Left colon (tissue), 2 donors: ENCODE results near the gene TUBE1. TPM values are rescaled to one million over a fixed set of nuclear protein-coding genes. Genes with fewer than 3 reads are reported as not detected.
"Not testable (repeated sequence)": the region's sequence is repeated elsewhere in the genome, so short reads cannot be mapped to it uniquely, and the experiment has no call there.

Source experiments
- ATAC-seq: fragments of 200-7000 bp; cut with Tn5 transposase; one replicate; pipeline ENCODE4 v1.9.1; 2020; ENCODE audit warnings: mild to moderate bottlenecking, moderate library complexity
- DNase-seq, 2 donors: peaks; one replicate each; pipeline ENCODE4 v3.0.0-alpha.2; 2020
- intact Hi-C, 2 donors: fragments of 100-400 bp; cut with DNase I in 1 of 2; cut with micrococcal nuclease in 1 of 2; formaldehyde crosslinking; loops; one replicate each; pipeline versions ENCODE4 v1.11.2 to v1.14.0; 2022; cut with DNase I, micrococcal nuclease
- long read RNA-seq: library from polyadenylated mRNA; unstranded; transcript quantifications from one replicate; pipeline ENCODE4 v2.0.0, GENCODE V29; 2021
- total RNA-seq, 2 donors: library from RNA; stranded (reverse); fragmentation: NEBNext Ultra II Directional; extraction: Animal tissue kit (Norgen Biotek cat#: 25700); gene quantifications; one replicate each; pipeline ENCODE4 v1.2.1, GENCODE V29; 2021
- donor health status: DM: no; HTN: no; CAD: no.
- donor health status: DM: yes; HTN: yes; CAD: no.

Gene TUBE1
- total RNA-seq = 1 to 10 TPM; 8.7 to 9.1 TPM
- long read RNA-seq, partial matches to known transcripts = 3 of 15 reads
- long read RNA-seq, other reads (novel, unspliced or antisense) = 7 of 15 reads

- DNase-seq (peak; percentile 93 to 96), ATAC-seq (peak; percentile 99)
- intact Hi-C loops = no loop called here
Measured at GRCh38 chr6:112087136-112087911, at the start of gene TUBE1, which contains the start of gene FAM229B. TSS of gene TUBE1 (minus strand) at chr6:112087482. CDS start at chr6:112087434, 48 bp downstream. TSS of gene FAM229B (plus strand) at chr6:112087591. CDS start at chr6:112099284, 11,693 bp downstream.

DNA sequence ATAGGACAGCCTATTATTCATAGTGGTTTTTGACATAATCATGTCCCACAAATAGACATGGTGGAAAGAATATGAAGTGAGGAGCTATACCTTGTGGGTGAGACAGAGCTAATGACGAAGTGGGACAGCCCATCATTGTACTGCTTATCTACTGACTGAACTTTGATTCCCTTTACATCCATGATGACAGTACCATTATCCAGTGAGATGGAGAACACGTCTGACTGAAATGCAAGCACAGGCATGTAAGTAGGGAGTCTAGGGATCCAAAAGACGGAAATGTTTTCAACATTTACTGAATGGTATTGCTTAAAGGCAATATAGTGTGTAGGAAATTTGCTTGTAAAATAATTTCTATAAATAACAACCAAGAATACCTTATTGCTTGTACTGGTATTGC, 43.6 kb upstream of the TUBE1 start:
- no peak for ATAC-seq
- no peak for DNase-seq
- intact Hi-C loops = no loop called here

DNA sequence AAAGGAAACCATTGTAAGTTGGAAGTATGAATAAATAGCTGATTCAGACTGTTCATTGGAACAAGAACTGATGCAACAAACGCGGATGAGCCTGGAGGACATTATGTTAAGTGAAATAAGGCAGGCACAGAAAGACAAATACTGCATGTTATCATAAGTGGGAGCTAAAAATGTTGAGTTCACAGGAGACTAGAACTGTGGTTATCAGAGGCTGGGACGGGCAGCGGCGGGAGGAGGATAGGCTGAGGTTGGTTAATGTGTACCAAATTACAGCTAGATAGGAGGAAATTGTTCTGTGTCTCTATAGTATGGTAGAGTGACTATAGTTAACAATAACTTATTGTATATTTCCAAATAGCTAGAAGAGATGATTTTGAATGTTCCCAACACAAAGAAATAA, 40.9 kb upstream of the TUBE1 start:
- intact Hi-C loops = no loop called here
- DNase-seq = no peak
- ATAC-seq = peak; percentile 76

- no peak for DNase-seq
Measured at GRCh38 chr6:112123982-112124381, 36.7 kb upstream of the TUBE1 start.

DNA sequence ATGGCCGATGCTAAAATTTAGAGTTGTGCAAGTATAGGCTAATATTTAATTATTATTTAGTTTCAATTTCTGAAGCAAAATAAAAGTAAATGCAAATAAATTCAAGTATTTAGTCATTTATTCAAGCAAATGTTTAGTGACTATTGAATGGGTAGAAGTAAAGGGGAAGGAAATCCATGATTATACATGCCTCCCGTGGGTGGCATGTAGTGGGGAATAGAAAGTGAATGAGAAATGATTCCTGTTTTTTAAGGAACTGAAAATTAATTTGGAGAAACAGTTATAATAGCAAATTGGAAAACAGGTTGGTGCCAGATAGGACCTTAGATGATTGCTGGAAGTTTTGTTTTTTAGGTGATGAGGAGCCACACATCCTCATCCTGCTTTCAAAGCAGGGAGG, 35.5 kb upstream of the TUBE1 start:
- DNase-seq = no peak
- intact Hi-C loops = no loop called here
- no peak for ATAC-seq

More at GRCh38 chr6:112123982-112124381, 36.7 kb upstream of the TUBE1 start:
- no peak for ATAC-seq
- intact Hi-C loops = no loop called here

GRCh38 chr6:112118034-112118433, 30.8 kb upstream of the TUBE1 start:
- intact Hi-C loops = no loop called here
- ATAC-seq (no peak), DNase-seq (no peak)

DNA sequence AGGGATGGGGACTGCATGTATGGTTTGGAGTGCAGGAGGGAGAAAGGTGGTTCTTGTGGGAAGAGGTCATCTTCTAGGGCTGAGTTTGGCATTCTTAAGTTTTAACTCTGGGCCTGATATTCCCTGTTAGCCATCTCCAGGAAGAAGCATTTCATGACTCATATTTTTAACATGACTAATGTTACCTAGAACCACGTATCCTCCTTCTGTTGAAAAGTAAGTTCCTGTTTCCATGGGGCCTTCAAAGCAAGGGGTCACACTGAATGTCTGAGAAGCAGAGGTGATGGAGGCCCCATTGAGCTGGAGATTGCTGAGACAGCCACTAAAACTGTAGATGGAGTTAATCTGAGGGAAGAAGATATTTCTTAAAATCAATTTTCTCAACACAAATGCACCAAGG, 30.3 kb upstream of the TUBE1 start:
- intact Hi-C loops = no loop called here
- no peak for DNase-seq
- no peak for ATAC-seq

DNA sequence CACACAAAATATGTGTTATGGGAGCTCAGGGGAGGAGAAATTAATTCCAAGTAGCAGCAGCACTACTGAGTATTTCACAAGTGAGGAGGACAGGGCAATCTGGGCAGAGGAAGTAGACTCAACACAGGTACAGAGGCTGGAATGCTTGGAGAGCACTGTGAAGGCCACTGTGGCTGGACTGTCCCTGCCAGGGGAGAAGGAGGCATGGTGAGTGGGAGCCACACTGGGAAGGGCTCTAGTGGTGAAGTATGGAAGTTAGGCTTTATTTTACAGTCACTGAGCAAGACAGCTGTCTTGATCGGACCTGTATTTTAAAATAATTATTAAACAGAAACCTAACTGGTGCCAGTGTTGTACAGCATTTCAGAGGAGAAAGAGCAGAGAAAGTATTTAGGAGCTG, 28.9 kb upstream of the TUBE1 start:
- intact Hi-C loops = no loop called here
- no peak for ATAC-seq
- DNase-seq = no peak

DNA sequence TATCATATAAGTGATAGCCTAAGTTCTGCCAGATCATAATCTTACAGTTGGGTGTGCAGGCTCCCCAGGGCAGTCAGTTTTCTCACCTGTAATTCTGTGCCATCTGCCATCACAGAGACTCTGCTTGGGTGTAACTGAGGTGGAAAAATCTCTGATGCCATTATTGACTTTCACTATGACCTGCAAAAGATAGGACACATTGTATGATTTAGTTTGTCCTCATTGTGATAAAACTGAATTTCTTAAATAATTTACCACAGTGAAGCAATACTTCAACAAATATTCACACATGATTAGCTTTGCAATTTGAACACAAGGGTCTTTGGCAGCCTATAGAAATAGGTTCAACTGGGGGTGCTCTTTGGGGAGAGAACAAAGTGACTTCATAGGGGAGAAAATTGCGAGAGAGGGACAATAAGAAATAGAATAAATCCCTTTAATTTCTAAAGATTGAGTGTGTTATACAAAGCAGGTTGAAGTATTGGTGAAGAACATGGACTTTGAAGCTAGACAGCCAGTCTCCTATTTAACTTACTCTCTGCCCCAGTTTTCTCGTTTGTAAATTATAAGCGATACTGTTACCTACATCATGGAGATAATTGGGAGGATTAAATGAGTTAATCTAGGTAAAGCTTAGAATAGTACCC, 27.4 kb upstream of the TUBE1 start:
- intact Hi-C loops = no loop called here
- ATAC-seq = no peak
- no peak for DNase-seq

- intact Hi-C loops = no loop called here
- ATAC-seq (no peak), DNase-seq (no peak)
Measured at GRCh38 chr6:112113918-112114317, 26.6 kb upstream of the TUBE1 start.

DNA sequence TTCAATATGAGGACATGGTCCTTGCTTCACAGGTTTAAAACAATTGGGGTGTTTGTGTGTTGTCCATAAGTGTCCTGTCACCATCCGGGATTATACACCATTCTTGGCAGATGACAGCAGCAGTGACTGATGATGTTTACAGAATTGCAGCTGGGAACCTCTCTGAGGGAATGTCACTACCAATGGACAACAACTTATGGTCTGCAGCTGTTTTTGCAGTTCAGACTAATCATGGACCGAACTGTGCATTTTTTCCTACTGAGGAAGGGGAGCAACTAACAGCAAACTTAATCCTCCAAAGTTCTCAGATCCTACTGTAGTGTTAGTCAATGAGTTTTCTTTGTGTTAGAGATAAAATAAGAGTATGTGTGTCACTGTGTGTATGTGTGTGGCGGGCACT, 26.1 kb upstream of the TUBE1 start:
- DNase-seq (no peak), ATAC-seq (no peak)
- intact Hi-C loops = no loop called here

DNA sequence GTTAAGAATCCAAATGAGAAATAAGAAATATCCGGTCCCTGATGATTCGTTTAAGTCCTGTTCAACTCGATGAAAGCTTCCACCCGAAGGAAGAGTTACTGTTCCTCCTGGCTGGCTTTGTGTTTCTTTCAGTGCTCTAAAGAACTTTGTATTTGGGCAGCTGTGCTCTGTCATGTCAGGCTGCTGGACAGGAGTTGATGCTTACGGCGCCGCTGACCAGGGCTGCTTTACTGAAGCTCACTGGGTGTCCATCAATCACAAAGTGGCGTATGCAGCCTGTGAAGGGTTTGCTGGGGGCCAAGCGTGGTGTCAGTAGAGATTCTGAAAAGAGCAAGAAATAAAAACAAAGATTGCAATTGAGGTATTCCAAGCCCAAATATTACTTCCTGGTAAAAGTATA, 22.0 kb upstream of the TUBE1 start:
- intact Hi-C loops = no loop called here
- ATAC-seq = no peak
- DNase-seq = no peak

DNA sequence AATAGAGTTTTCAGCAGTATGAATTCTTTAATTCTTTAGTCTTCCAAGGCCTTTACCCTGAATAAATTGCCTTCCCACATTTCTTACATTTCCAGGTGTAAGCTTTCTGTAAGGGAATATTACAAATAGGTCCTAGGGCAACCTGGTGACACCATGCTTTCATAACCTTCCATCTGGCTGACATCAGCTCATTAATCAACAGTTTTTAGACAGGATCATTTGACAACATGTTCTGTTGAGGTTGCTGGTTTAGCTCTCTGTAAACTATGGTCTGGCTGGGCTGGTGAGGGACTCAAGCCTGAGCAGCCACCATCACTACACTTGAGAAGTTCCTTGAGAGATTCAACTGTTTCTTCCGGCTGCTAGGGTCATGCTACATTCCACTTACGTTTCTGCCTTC, 19.3 kb upstream of the TUBE1 start:
- intact Hi-C loops = no loop called here
- no peak for ATAC-seq
- DNase-seq = no peak

GRCh38 chr6:112106026-112106425, 18.7 kb upstream of the TUBE1 start:
- DNase-seq, intact Hi-C loops, ATAC-seq: not testable (repeated sequence)

- no peak for DNase-seq
- ATAC-seq = no peak
- intact Hi-C loops = no loop called here
Measured at GRCh38 chr6:112100561-112100960, 13.3 kb upstream of the TUBE1 start.

DNA sequence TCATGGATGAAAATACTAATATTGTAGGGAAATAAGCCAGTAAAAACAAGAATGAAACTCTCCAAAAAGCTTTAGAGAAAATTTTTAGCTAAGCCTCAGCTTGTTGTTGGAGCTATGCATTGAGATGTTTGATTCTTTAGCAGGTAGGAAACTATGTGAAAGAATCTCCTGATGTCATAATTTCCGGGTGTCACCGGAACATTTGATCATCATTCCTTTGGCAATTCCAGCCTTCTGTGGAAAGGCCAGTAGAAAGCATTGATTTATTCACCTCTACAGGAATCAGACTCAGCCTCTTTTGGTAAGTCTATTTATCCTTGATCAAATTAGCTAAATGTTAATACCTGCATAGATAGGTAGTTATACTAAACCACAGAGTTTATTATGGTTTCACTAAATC, 9.6 kb upstream of the TUBE1 start:
- intact Hi-C loops = no loop called here
- DNase-seq (no peak), ATAC-seq (no peak)

DNA sequence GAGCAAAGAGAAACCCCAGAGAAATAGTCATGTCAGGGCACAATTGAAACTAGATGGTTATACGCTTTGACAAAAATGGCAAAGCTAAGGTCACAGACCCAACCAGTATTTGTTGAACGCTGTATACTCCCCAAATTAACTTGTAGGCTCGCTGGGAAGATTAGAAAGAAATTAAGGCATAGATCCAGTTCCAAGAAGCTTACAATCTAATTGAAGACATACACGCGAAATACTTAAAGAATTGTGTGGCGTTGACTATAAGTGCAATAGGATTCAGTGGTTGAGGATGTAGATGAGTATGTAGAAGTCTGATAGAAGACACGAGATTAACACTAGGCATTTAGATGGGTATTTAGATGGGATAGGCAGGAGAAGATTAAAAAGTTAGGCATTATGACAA, 634 bp upstream of the TUBE1 start:
- intact Hi-C loops = no loop called here
- DNase-seq = no peak
- no peak for ATAC-seq

DNA sequence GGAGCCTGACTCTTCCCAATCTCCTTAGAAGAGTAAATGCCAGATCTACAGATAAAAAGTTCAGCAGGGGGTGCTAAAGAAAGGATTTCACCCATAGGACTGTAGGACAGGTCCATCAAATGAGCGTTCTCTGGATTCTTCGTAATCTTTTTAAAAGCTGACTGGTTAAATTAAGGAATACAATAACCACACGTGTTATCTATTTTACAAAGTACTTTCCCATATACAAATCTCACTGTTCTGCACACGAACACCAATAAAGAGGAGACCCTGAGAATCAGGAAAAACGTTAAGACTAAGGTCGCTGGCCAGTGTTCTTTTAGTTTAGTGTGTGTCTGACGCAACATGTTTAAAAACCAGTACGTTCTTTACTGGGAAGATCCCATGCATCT, 542 bp downstream of the TUBE1 start:
- ATAC-seq = peak; percentile 63
- intact Hi-C loops = no loop called here
- DNase-seq = no peak

DNA sequence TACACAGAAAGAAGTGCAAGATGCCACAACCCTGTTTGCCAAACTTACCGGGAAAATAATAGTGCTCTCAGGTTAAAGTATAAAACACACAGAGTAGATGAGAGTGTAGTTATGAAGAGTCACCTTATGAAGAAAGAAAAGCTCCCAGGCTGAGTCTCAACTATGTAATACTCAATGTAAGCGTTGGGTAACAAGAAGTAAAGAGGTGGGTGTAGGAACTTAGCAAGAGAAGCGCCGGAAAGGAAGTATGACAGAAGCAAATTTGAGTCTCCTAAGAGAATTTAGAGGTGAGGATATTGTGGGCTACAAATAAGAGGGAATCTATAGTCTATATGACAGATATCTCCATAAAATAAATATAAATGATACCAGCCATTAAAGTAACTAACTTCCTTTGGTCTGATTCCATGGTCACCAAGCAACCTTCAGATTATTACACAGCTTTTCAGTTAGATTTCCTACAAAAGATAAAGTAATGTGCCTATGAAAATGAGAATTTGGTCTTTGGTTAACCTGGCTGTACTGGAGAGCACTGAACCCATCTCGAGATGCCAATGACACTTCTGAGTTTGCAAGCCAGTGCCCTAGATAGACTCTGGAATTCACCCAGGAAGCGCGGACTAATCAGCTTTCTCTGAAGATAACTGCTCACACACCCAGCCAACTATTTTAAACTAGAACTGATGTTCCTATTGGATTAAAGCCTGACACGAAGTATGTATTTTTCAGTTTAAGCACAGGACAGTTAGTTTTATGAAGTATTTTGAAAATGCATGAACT, 1.8 kb downstream of the TUBE1 start:
- ATAC-seq = no peak
- intact Hi-C loops = no loop called here
- DNase-seq = no peak

DNA sequence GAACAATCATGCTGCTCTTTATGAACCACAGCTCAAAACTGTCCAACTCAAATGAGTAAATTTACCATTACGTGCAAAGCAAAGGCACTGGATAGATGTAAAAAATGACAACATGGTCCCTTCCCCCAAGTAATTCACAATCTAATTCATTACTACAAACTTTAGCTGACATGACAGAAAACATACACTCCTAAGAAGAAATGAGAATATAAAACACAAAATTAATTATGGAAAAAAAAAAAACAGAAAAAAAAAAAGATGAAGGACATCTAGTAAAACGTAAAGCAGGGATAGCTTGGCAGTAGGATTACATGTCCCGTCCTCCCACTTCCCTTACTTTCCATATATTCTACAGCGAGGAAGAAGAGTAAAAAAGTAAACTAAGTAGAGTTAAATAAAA, 5.7 kb downstream of the TUBE1 start:
- intact Hi-C loops = no loop called here
- DNase-seq = no peak
- ATAC-seq = no peak
